Sigmoid colon (tissue), 4 donors: ENCODE results near the gene GJA3.

Source experiments
- EP300 ChIP-seq, 4 donors: sonication (generic); formaldehyde crosslinking; IDR thresholded peaks; one replicate each; pipeline ENCODE4 v1.6.1; 2017; ENCODE audit warnings: antibody characterized with exemption in 4 of 4
- POLR2A ChIP-seq, 2 donors: fragments of 450-650 bp; IDR thresholded peaks; one replicate each; pipeline ENCODE4 v1.6.1; 2016; ENCODE audit warnings: antibody characterized with exemption in 2 of 2, mild to moderate bottlenecking in 2 of 2, moderate library complexity in 2 of 2
- POLR2AphosphoS5 ChIP-seq, 4 donors: sonication (generic); formaldehyde crosslinking; IDR thresholded peaks; one replicate each; pipeline ENCODE4 v1.6.1; 2017; ENCODE audit warnings: antibody characterized with exemption in 4 of 4
- TF ChIP-seq, protein P1 (sequence below), 4 experiments: fragments of 450-650 bp in 3 of 4; fragments of 200-600 bp in 1 of 4; IDR thresholded peaks; one replicate each; pipeline ENCODE4 v1.5.1; 2016 to 2019; ENCODE audit warnings: antibody characterized with exemption in 4 of 4, mild to moderate bottlenecking in 3 of 4, moderate library complexity in 2 of 4

DNA sequence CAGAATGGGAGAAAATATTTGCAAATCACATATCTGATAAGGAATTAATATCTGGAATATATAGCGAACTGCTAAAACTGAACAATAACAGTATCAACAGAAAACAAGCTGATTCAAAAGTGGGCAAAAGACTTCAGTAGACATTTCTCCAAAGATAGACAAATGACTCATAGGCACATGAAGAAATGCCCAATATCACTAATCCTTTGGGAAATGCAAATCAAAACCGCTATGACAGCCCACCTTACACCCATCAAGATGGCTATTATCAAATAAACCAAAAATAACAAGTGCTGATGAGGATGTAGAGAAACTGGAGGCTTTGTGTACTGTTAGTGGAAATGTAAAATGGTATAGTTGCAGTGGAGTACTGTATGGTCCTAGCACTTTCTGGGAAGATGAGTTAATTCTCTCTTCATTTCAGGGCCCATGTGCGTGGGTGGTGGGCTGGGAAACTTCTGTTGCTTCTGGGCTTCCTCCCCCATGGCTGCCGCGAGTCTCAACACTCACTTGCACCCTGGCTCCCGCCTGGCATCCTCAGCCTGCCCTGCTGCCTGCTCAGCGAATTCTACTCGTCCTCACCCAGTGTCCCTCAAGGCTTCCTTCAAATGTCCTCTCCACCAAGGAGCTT lies 12.4 kb upstream of the GJA3 start:
- TF ChIP-seq, protein P1, sequence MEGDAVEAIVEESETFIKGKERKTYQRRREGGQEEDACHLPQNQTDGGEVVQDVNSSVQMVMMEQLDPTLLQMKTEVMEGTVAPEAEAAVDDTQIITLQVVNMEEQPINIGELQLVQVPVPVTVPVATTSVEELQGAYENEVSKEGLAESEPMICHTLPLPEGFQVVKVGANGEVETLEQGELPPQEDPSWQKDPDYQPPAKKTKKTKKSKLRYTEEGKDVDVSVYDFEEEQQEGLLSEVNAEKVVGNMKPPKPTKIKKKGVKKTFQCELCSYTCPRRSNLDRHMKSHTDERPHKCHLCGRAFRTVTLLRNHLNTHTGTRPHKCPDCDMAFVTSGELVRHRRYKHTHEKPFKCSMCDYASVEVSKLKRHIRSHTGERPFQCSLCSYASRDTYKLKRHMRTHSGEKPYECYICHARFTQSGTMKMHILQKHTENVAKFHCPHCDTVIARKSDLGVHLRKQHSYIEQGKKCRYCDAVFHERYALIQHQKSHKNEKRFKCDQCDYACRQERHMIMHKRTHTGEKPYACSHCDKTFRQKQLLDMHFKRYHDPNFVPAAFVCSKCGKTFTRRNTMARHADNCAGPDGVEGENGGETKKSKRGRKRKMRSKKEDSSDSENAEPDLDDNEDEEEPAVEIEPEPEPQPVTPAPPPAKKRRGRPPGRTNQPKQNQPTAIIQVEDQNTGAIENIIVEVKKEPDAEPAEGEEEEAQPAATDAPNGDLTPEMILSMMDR (IDR thresholded peaks at IDR 0.05), result no peak
- TF ChIP-seq POLR2A (IDR thresholded peaks at IDR 0.05), result no peak
- TF ChIP-seq EP300 (IDR thresholded peaks at IDR 0.05), result no peak
- TF ChIP-seq POLR2AphosphoS5 (IDR thresholded peaks at IDR 0.05), result no peak
